Right kidney (tissue), 1 donor: Measurements from ENCODE around the gene HDAC5.
A peak's percentile ranks its signal among the peaks of the same experiment; 100 is the strongest.
"Not testable (repeated sequence)": the region's sequence is repeated elsewhere in the genome, so short reads cannot be mapped to it uniquely, and the experiment has no call there.

Source experiments
- DNase-seq: peaks from one replicate; pipeline ENCODE4 v3.0.0-alpha.2; 2016

The HDAC5 gene

GRCh38 chr17:44134752-44135568 lies 11.5 kb upstream of the HDAC5 start:
- no peak for DNase-seq

GRCh38 chr17:44133918-44134476 lies 10.6 kb upstream of the HDAC5 start:
- no peak for DNase-seq

GRCh38 chr17:44132275-44132821 lies 8.9 kb upstream of the HDAC5 start:
- DNase-seq, result no peak

GRCh38 chr17:44131372-44131771 lies 7.9 kb upstream of the HDAC5 start:
- not testable (repeated sequence) for DNase-seq

- no peak for DNase-seq
Measured at GRCh38 chr17:44130693-44131349, 7.4 kb upstream of the HDAC5 start.

- no peak for DNase-seq
Measured at GRCh38 chr17:44128383-44128782, 4.9 kb upstream of the HDAC5 start.

GRCh38 chr17:44124118-44124438 lies 637 bp upstream of the HDAC5 start:
- no peak for DNase-seq

GRCh38 chr17:44122816-44123355 lies 555 bp downstream of the HDAC5 start:
- DNase-seq, result peak; percentile 70

GRCh38 chr17:44121997-44122815 lies 1.2 kb downstream of the HDAC5 start:
- DNase-seq, result no peak

GRCh38 chr17:44120851-44121605 lies 2.4 kb downstream of the HDAC5 start:
- DNase-seq, result no peak

GRCh38 chr17:44120281-44120680 lies 3.2 kb downstream of the HDAC5 start:
- DNase-seq, result not testable (repeated sequence)

GRCh38 chr17:44119798-44120197 lies 3.6 kb downstream of the HDAC5 start:
- DNase-seq, result no peak

GRCh38 chr17:44119062-44119461 lies 4.4 kb downstream of the HDAC5 start:
- no peak for DNase-seq

- DNase-seq, result no peak
Measured at GRCh38 chr17:44118427-44119050, 4.9 kb downstream of the HDAC5 start.

GRCh38 chr17:44117351-44117750 lies 6.1 kb downstream of the HDAC5 start:
- no peak for DNase-seq

GRCh38 chr17:44115585-44116415 lies 7.6 kb downstream of the HDAC5 start:
- no peak for DNase-seq

- DNase-seq, result no peak
Measured at GRCh38 chr17:44113868-44114840, 9.3 kb downstream of the HDAC5 start.

- no peak for DNase-seq
Measured at GRCh38 chr17:44113382-44113781, 10.1 kb downstream of the HDAC5 start.
